ENCODE measurements around the gene RGS5.

RGS5 gene

GRCh38 chr1:163144418-163144817, 58.3 kb downstream of the RGS5 start:
- DNase-seq (ENCODE audit: low spot score) = no peak

- DNase-seq (ENCODE audit: low spot score) = no peak
These were observed 60.6 kb downstream of the RGS5 start for GRCh38 chr1:163142152-163142551.

DNA sequence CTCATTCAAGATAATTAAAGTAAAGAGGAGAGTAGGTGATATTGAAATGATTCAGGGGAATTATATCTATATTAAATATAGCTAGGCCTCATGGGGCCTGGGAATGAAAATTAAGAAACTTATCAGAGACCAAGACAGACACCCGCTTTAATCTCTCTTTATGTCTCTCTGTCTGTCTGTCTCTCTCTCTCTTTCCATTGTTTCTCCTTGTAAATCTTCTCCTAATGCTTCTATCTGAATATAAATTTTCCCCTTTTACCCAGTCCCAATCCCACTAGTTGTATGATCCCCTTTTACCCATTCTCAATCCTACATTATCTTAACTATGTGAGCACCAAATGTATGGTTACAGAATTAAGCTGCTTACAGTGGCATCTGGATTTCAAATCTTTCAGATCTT, 61.2 kb downstream of the RGS5 start:
- no peak for DNase-seq (ENCODE audit: low spot score)

- DNase-seq (ENCODE audit: low spot score) = no peak
These were observed 65.0 kb downstream of the RGS5 start for GRCh38 chr1:163137556-163138265.

GRCh38 chr1:163131981-163132380, 70.7 kb downstream of the RGS5 start:
- DNase-seq (ENCODE audit: low spot score) = no peak

DNA sequence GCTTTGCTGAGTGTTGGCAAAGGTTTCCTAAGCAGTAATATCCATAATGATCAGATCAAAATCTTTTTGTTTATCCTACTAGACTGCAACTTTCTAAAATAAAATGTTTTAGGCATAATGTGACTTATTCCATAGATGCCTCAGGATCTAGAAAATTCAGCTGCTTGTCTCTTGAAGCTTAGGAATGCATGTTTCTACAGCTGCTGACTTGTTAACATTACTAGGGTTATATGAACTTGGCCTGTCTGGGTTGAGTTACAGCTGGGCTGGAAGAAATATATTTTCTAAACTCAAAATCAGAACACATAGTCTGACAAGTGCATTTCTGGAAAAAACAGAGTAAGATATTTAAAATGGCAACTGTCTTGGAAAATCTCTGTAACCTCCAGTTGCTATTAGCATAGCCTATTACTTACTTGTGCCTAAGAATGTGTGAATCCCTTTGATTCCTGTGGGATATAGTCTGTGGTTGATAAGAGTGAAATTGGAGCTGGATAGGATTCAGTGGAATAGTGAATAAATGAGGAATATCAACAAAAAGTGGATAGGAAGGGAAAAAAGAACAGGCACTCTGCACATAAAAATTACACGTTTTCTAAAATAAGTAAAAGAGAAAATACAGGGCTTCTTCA, 72.4 kb downstream of the RGS5 start:
- no peak for DNase-seq (ENCODE audit: low spot score)

DNA sequence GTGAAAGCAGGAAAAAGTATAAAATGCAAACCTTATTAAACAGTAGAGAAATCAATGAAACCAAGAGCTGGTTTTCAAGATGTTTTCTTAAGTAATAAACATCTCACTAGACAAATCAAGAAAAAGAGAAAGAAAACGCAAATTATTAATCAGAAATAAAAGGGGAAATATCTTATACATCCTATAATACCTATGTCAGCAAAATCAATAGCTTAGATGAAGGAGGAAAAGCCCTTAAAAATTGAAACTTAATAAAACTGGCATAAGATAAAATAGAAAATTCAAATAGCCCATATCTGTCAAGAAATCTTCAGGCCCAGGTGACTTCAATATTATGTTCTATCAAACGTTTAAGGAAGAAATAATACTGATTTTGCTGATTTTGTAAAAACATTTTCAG, 74.4 kb downstream of the RGS5 start:
- no peak for DNase-seq (ENCODE audit: low spot score)

- no peak for DNase-seq (ENCODE audit: low spot score)
These were observed 77.9 kb downstream of the RGS5 start for GRCh38 chr1:163124812-163125211.

GRCh38 chr1:163120372-163120771, 82.3 kb downstream of the RGS5 start:
- DNase-seq (ENCODE audit: low spot score) = no peak

- no peak for DNase-seq (ENCODE audit: low spot score)
These were observed 83.0 kb downstream of the RGS5 start for GRCh38 chr1:163119707-163120106.

GRCh38 chr1:163115887-163116286, 86.8 kb downstream of the RGS5 start:
- no peak for DNase-seq (ENCODE audit: low spot score)

- no peak for DNase-seq (ENCODE audit: low spot score)
These were observed 95.1 kb downstream of the RGS5 start for GRCh38 chr1:163107655-163108054.

DNA sequence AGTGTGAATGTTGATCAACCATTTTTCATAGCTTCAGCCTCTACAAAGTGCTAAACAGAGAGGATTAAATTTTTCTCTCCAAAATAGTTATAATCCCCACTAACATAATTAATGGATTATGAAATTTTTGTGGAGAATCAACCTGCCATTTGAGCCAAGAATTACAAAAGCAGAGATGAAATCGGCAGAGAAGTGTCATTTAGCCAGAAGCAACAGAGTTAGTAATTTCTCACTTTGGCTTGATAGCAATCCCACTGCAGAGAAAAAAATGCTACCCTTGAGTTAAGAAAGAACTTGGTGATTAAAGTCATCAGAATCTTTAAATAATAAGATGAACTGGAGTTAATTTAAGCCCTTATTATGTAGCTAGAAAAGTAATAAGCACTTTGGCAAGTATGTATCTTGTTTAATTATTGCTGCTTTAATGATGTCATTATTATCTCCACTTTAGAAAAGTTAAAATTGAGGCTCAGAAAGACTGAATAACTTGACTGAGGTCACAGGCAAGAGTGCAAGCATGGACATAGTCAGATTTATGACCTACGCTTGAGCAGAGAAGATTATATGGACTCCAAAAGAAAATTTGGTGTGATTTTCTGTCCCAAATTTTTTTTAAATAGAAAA, 96.2 kb downstream of the RGS5 start:
- DNase-seq (ENCODE audit: low spot score) = no peak

DNA sequence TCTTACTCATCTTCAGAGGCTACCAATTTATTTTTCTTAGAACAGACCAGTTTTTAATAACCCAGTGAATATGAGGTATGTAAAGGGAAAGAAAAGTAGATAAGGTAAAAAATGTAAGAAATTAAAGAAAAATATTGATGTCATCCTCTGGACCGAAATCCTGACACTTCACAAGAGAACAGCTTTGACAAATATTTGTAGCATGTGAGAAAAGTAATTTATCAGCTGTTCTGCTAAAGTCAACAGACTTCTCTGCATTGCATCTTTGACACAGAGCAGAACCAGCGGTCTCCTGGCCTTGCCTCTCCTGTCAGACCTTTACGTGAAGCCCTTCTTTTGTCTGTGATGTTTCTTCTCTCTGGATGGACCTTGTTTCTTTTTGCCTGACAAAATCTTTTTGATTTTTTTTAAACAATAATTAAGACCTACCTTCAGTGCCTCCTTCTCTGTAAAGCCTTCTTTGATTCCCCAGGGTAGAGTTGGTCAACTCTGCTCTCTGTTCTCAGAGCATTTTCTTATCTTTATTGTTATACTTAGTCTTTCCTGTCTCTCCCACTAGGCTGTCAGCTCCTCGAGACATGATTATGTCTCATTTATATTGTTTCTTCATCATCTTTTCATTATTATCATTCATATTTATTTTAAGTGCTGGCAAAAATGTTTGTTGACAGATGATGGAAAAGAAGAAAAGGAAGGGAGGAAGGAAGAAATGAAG, 98.2 kb downstream of the RGS5 start:
- no peak for DNase-seq (ENCODE audit: low spot score)

GRCh38 chr1:163102590-163102989, 100.1 kb downstream of the RGS5 start:
- no peak for DNase-seq (ENCODE audit: low spot score)

- no peak for DNase-seq (ENCODE audit: low spot score)
These were observed 107.5 kb downstream of the RGS5 start for GRCh38 chr1:163095213-163095612.

DNA sequence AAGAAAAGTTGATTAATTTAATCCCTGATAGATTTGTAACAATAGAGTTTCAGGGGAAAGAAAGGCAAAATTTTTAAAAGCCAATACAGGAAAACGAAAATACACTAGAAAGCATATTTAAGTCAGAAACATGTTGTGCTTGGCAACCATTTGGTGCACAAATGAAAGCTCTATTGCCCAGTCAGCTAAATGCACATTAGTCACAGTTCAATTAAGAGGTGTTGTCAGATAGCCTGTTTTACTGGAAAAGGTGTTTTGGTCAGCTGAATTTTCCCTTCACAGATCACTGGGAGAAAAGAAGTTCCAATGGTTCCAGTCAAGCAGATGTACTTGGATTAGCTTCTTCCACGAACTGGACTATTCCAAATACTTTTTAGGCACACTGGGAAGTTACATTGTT, 108.1 kb downstream of the RGS5 start:
- no peak for DNase-seq (ENCODE audit: low spot score)

- DNase-seq (ENCODE audit: low spot score) = no peak
These were observed 108.5 kb downstream of the RGS5 start for GRCh38 chr1:163094182-163094581.

DNA sequence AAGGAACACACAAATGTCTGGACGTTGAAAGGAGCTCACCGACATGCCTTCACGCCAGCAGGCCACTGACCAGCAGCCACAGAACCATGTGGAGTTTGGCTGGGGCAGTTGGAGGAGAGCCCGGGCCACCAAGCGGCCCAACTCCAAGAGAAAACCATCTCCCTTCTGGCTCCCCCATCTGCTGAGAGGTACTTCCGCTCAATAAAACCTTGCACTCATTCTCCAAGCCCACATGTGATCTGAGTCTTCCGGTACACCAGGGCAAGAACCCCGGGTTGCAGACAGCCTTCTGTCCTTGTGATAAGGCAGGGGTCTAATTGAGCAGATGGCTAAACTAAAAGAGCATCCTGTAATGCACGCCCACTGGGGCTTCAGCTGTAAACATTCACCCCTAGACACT, 109.1 kb downstream of the RGS5 start:
- DNase-seq (ENCODE audit: low spot score) = no peak

GRCh38 chr1:163093169-163093568, 109.5 kb downstream of the RGS5 start:
- DNase-seq (ENCODE audit: low spot score) = no peak

Data from SW480 (cell line).